GM23248 (cell line): ENCODE results near the gene BCL11B. TPM values are rescaled to one million over a fixed set of nuclear protein-coding genes. Genes with fewer than 3 reads are reported as not detected.

ENCODE experiments used
- DNase-seq: peaks from one replicate; pipeline ENCODE4 v3.0.0-alpha.2; 2015
- H2AFZ ChIP-seq: fragments of 200-600 bp; sonication (generic); 2 replicates; pipeline ENCODE4 v1.6.1; 2016; ENCODE audit warnings: antibody characterized with exemption
- H3F3A ChIP-seq: fragments of 200-600 bp; sonication (generic); 2 replicates; pipeline ENCODE4 v1.6.1; 2016; ENCODE audit warnings: mild to moderate bottlenecking, antibody characterized with exemption, mixed run types; ENCODE audit not compliant: insufficient read depth
- H3K27ac ChIP-seq: fragments of 200-600 bp; sonication (generic); 2 replicates; pipeline ENCODE4 v1.5.1; 2016; ENCODE audit warnings: mild to moderate bottlenecking
- H3K27me3 ChIP-seq: fragments of 200-600 bp; sonication (generic); replicated peaks from 2 replicates; pipeline ENCODE4 v1.6.1; 2016; ENCODE audit warnings: mild to moderate bottlenecking; ENCODE audit not compliant: insufficient read depth
- H3K36me3 ChIP-seq: fragments of 200-600 bp; sonication (generic); 2 replicates; pipeline ENCODE4 v1.6.1; 2016; ENCODE audit warnings: low read depth, mild to moderate bottlenecking
- H3K4me1 ChIP-seq: fragments of 200-600 bp; sonication (generic); 2 replicates; pipeline ENCODE4 v1.6.1; 2016; ENCODE audit warnings: mild to moderate bottlenecking; ENCODE audit not compliant: insufficient read depth
- H3K4me2 ChIP-seq: fragments of 200-600 bp; sonication (generic); one replicate; pipeline ENCODE4 v1.6.1; 2016; ENCODE audit warnings: mild to moderate bottlenecking; ENCODE audit not compliant: unreplicated experiment
- H3K4me3 ChIP-seq: fragments of 200-600 bp; sonication (generic); 2 replicates; pipeline ENCODE4 v1.5.1; 2016; ENCODE audit warnings: mild to moderate bottlenecking
- H3K79me2 ChIP-seq: fragments of 200-600 bp; sonication (generic); 2 replicates; pipeline ENCODE4 v1.6.1; 2016; ENCODE audit warnings: mild to moderate bottlenecking; ENCODE audit not compliant: insufficient read depth
- H3K9ac ChIP-seq: fragments of 200-600 bp; sonication (generic); 2 replicates; pipeline ENCODE4 v1.6.1; 2016; ENCODE audit warnings: mild to moderate bottlenecking
- H3K9me2 ChIP-seq: fragments of 200-600 bp; sonication (generic); 2 replicates; pipeline ENCODE4 v1.6.1; 2016; ENCODE audit warnings: mixed run types, mild to moderate bottlenecking, moderate library complexity; ENCODE audit not compliant: insufficient read depth
- H3K9me3 ChIP-seq: fragments of 200-600 bp; sonication (generic); one replicate; pipeline ENCODE4 v1.6.1; 2017; ENCODE audit warnings: low read depth
- H4K20me1 ChIP-seq: fragments of 200-600 bp; sonication (generic); 2 replicates; pipeline ENCODE4 v1.6.0; 2016; ENCODE audit not compliant: insufficient read depth
- EZH2 ChIP-seq: fragments of 200-600 bp; sonication (generic); IDR thresholded peaks from 2 replicates; pipeline ENCODE4 v1.6.1; 2018; ENCODE audit warnings: antibody characterized with exemption, mild to moderate bottlenecking; ENCODE audit not compliant: insufficient read depth, poor library complexity, severe bottlenecking
- EZH2phosphoT487 ChIP-seq: fragments of 200-600 bp; sonication (generic); IDR thresholded peaks from 2 replicates; pipeline ENCODE4 v1.6.1; 2018; ENCODE audit warnings: antibody characterized with exemption, moderate library complexity, mild to moderate bottlenecking, low read depth; ENCODE audit not compliant: insufficient read depth
- WGBS, 2 experiments: methylation state at CpG; one replicate each; pipeline ENCODE4 v1.1.6; 2015 to 2017; ENCODE audit warnings: low lambda C conversion rate in 2 of 2, low coverage in 1 of 2; ENCODE audit errors: missing lambda C conversion rate in 2 of 2; 5-methylcytosine and 5-hydroxymethylcytosine counted together
- in situ Hi-C: fragments of 300-500 bp; cut with MboI; formaldehyde crosslinking; loops from 2 replicates; pipeline ENCODE4 v1.15.0; 2020
- polyA plus RNA-seq: library from polyadenylated mRNA; unstranded; fragments of >200 nt; fragmentation: Nextera tagmentation; extraction: Ambion mirVana; gene quantifications from 2 replicates; pipeline ENCODE4 v1.2.1, GENCODE V29; 2016
- total RNA-seq: library from RNA; depleted of rRNA; stranded (reverse); fragments of >200 nt; shearing (Covaris generic); gene quantifications from 2 replicates; pipeline ENCODE4 v1.2.3, GENCODE V29; 2014

BCL11B gene
- total and polyA plus RNA-seq, 2 experiments from 2014 or later = not detected

GRCh38 chr14:99239661-99240092, 32.3 kb downstream of the BCL11B start:
- in situ Hi-C loops = no loop called here
- H3K9me3 ChIP-seq = no peaks in the 10 kb centered on the region
- no peak overlapping the region for H3K4me2 ChIP-seq
- no peaks in the 10 kb centered on the region for H3K36me3 ChIP-seq
- TF ChIP-seq EZH2 (no peak), EZH2phosphoT487 (no peak)
- H4K20me1 ChIP-seq = no peaks in the 10 kb centered on the region
- H3K9ac ChIP-seq = no peak overlapping the region
- no peaks in the 10 kb centered on the region for H3K4me1 ChIP-seq
- no peaks in the 10 kb centered on the region for H3K9me2 ChIP-seq
- 23% methylated on average over 7 of the region's 7 CpGs for WGBS, 2 experiments
- H3K27ac ChIP-seq = no peak overlapping the region
- no peak overlapping the region for H2AFZ ChIP-seq
- no peak for DNase-seq
- no peak overlapping the region for H3K4me3 ChIP-seq
- H3K79me2 ChIP-seq = no peaks in the 10 kb centered on the region
- H3F3A ChIP-seq = no peaks in the 10 kb centered on the region
- H3K27me3 ChIP-seq = 0 out of 2 replicates have a peak, but pooled peaks cover 6% of the 10 kb centered on the region

- TF ChIP-seq EZH2 (no peak), EZH2phosphoT487 (no peak)
- H3K9ac ChIP-seq = no peak overlapping the region
- no peaks in the 10 kb centered on the region for H3K4me1 ChIP-seq
- no peaks in the 10 kb centered on the region for H4K20me1 ChIP-seq
- in situ Hi-C loops = no loop called here
- H3K4me2 ChIP-seq = no peak overlapping the region
- H3K36me3 ChIP-seq = no peaks in the 10 kb centered on the region
- DNase-seq = no peak
- no peaks in the 10 kb centered on the region for H3K27me3 ChIP-seq
- H3K9me2 ChIP-seq = no peaks in the 10 kb centered on the region
- no peak overlapping the region for H3K4me3 ChIP-seq
- H3K27ac ChIP-seq = no peak overlapping the region
- no peaks in the 10 kb centered on the region for H3K9me3 ChIP-seq
- no peaks in the 10 kb centered on the region for H3K79me2 ChIP-seq
- H2AFZ ChIP-seq = no peak overlapping the region
- 59 to 71% methylated on average over 6 of the region's 6 CpGs for WGBS, 2 experiments
- H3F3A ChIP-seq = no peaks in the 10 kb centered on the region
Observed at GRCh38 chr14:99238216-99238615, 33.8 kb downstream of the BCL11B start.

- Histone ChIP-seq H3K9ac (no peak overlapping the region), H3K27ac (no peak overlapping the region), H3K36me3 (no peaks in the 10 kb centered on the region), H3K4me3 (no peak overlapping the region), H2AFZ (no peak overlapping the region), H3K27me3 (no peaks in the 10 kb centered on the region), H3F3A (no peaks in the 10 kb centered on the region), H3K4me2 (no peak overlapping the region), H4K20me1 (no peaks in the 10 kb centered on the region), H3K79me2 (no peaks in the 10 kb centered on the region), H3K9me3 (no peaks in the 10 kb centered on the region), H3K9me2 (no peaks in the 10 kb centered on the region), H3K4me1 (no peaks in the 10 kb centered on the region)
- in situ Hi-C loops = no loop called here
- TF ChIP-seq EZH2 (no peak), EZH2phosphoT487 (no peak)
- no peak for DNase-seq
- WGBS, 2 experiments = 51 to 53% methylated on average over 7 of the region's 7 CpGs
Observed at GRCh38 chr14:99237288-99237687, 34.7 kb downstream of the BCL11B start.

DNA sequence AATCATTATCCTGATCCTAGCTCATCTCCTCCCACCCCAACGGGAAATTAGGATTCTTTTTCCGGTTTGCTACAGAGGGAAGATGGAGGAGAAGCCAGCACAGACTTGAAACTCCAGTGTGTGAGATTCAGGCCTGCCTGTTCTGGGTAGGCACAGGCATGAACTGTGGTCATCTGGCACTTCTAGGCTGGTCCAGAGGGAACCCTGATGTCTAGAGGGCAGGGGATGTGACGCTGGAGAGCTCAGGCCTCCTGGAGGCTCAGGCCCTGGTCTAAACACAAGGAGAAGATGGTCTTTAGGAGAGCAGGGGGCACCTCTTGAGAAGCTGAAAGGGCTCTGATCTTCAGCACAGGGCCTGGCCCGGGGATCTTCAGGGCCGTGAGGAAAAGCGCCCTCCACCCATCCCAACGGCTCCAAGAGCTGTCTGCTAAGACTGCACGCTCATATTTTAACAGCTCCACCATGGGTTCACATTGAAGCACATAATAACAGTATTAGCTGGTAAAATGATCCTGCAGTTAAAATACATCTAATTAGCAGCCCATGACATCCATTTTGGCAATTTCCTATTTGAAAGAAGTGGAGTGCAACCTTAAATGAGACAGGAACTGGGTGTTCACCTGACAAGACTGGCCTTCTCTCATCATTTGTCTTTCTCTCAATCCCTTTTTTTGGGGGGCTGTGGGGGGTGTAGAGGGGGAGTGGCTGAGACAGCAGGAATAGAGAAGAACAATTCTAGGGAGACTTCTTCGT, 35.4 kb downstream of the BCL11B start:
- in situ Hi-C loops = no loop called here
- Histone ChIP-seq H3K4me3 (no peak overlapping the region), H3K9me2 (no peaks in the 10 kb centered on the region), H3K79me2 (no peaks in the 10 kb centered on the region), H2AFZ (no peak overlapping the region), H3K27ac (no peak overlapping the region), H3F3A (no peaks in the 10 kb centered on the region), H4K20me1 (no peaks in the 10 kb centered on the region), H3K27me3 (no peaks in the 10 kb centered on the region), H3K4me1 (no peaks in the 10 kb centered on the region), H3K4me2 (no peak overlapping the region), H3K9ac (no peak overlapping the region), H3K9me3 (no peaks in the 10 kb centered on the region), H3K36me3 (no peaks in the 10 kb centered on the region)
- TF ChIP-seq EZH2 (no peak), EZH2phosphoT487 (no peak)
- 24 to 31% methylated on average over 9 of the region's 9 CpGs for WGBS, 2 experiments
- no peak for DNase-seq
